ENCODE data around the gene GRM8.

DNA sequence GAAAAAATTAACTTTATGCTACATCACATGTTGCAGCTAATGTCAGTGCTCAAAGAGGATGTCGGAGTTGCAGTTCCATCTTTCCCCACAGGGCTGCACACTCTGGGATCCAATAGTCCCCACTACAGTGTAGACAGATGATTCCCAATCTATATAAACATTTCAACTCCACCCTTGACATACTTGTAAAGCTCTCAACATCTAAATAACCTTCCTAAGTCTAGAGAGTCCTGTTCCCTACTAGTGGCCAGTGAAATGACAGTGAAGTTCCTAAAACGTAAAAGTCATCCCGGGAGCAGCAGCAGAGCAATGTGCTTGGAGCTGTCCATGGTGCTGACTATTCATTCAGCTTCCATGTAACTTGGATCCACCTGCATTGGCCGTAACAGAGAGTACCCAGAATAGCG is 145.1 kb downstream of the GRM8 start:
- TF ChIP-seq, protein P1, sequence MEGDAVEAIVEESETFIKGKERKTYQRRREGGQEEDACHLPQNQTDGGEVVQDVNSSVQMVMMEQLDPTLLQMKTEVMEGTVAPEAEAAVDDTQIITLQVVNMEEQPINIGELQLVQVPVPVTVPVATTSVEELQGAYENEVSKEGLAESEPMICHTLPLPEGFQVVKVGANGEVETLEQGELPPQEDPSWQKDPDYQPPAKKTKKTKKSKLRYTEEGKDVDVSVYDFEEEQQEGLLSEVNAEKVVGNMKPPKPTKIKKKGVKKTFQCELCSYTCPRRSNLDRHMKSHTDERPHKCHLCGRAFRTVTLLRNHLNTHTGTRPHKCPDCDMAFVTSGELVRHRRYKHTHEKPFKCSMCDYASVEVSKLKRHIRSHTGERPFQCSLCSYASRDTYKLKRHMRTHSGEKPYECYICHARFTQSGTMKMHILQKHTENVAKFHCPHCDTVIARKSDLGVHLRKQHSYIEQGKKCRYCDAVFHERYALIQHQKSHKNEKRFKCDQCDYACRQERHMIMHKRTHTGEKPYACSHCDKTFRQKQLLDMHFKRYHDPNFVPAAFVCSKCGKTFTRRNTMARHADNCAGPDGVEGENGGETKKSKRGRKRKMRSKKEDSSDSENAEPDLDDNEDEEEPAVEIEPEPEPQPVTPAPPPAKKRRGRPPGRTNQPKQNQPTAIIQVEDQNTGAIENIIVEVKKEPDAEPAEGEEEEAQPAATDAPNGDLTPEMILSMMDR (IDR thresholded peaks at IDR 0.05; ENCODE audit: insufficient read depth, low read depth, low read length), result peak; percentile 37
- no peak for TF ChIP-seq EZH2 (IDR thresholded peaks at IDR 0.05; ENCODE audit: insufficient read depth, low read length)

Measured in astrocyte (in vitro differentiated cells and primary cell).